ENCODE data around the gene AKAP8L. TPM values are rescaled to one million over a fixed set of nuclear protein-coding genes. Genes with fewer than 3 reads are reported as not detected.

Gene AKAP8L
- total RNA-seq, 1 experiment from 2014 or later = 123 TPM

- Histone ChIP-seq H3K4ac (ENCODE audit: low read depth, low read length) (no peak overlapping the region), H2AFZ (ENCODE audit: low read length) (no peak overlapping the region), H3K9ac (ENCODE audit: extremely low read depth, insufficient read length, low read length) (no peak overlapping the region), H3T11ph (ENCODE audit: low read length) (no peak overlapping the region), H2BK5ac (ENCODE audit: insufficient read length, low read length) (no peak overlapping the region), H3K9me3 (ENCODE audit: control insufficient read depth, low read depth, low read length) (no peaks in the 10 kb centered on the region), H4K8ac (replicated peaks; ENCODE audit: insufficient read length, low read depth, low read length) (no peak overlapping the region), H3K4me1 (ENCODE audit: insufficient read depth, low read length) (no peaks in the 10 kb centered on the region), H4K91ac (ENCODE audit: insufficient read length, low read depth, low read length) (no peak overlapping the region), H4K20me1 (ENCODE audit: control insufficient read depth, insufficient read depth, insufficient read length) (no peaks in the 10 kb centered on the region), H4K5ac (ENCODE audit: insufficient read length, low read depth, low read length) (no peak overlapping the region), H3K27me3 (ENCODE audit: insufficient read depth, low read length) (no peaks in the 10 kb centered on the region), H3K18ac (ENCODE audit: insufficient read length, low read depth, low read length) (no peak overlapping the region), H3K79me1 (ENCODE audit: insufficient read depth, low read depth, low read length, poor library complexity, severe bottlenecking) (peaks cover 10% of the 10 kb centered on the region), H2BK12ac (ENCODE audit: insufficient read length, low read depth, low read length) (no peak overlapping the region), H2BK15ac (ENCODE audit: low read depth, low read length) (no peak overlapping the region), H2AK5ac (ENCODE audit: insufficient read length, low read length) (no peak overlapping the region), H2BK120ac (ENCODE audit: low read depth, low read length, poor library complexity, severe bottlenecking) (no peak overlapping the region), H3K56ac (ENCODE audit: insufficient read length, low read depth, low read length) (no peak overlapping the region), H3K79me2 (ENCODE audit: insufficient read depth, low read length) (peaks cover 36% of the 10 kb centered on the region), H3K23ac (ENCODE audit: insufficient read length, low read depth, low read length) (no peak overlapping the region), H3K27ac (ENCODE audit: insufficient read length, low read depth, low read length) (no peak overlapping the region), H3K23me2 (ENCODE audit: insufficient read length, low read depth, low read length, poor library complexity, severe bottlenecking) (peaks cover 6% of the 10 kb centered on the region), H3K4me2 (ENCODE audit: insufficient read depth, insufficient read length, low read length) (peak overlapping the region; percentile 22), H3K14ac (ENCODE audit: insufficient read depth, low read length) (no peak overlapping the region), H2BK20ac (ENCODE audit: low read depth, low read length, poor library complexity, severe bottlenecking) (no peak overlapping the region)
- DNase-seq = no peak
- peaks cover 31 to 48% (median 46%) of the 10 kb centered on the region in 3 experiments for H3K36me3 Mint-ChIP-seq (ENCODE audit: insufficient read depth in 1 of 3, low read depth in 3 of 3)
- no CpG with 5 or more reads among the region's 16 CpGs for WGBS (ENCODE audit: extremely low coverage, insufficient read length, low lambda C conversion rate)
- peak overlapping the region; percentile 98 to 99 for H3K4me3 Mint-ChIP-seq
- peaks cover 12 to 19% of the 10 kb centered on the region in 2 experiments for H3K4me1 Mint-ChIP-seq
- H3K27ac Mint-ChIP-seq = no peak overlapping the region
- no peaks in the 10 kb centered on the region for H3K27me3 Mint-ChIP-seq (ENCODE audit: low read depth)
- TF ChIP-seq CTCF (conservative IDR thresholded peaks at IDR 0.05) = no peak; the same call in 2 of the 3 replicates
- H3K9me3 Mint-ChIP-seq = peaks cover 0 to 3% of the 10 kb centered on the region in 2 experiments; a peak in 2 of 5 replicates
Observed at GRCh38 chr19:15419413-15420025, 731 bp upstream of the AKAP8L start.
